Measurements from ENCODE around the gene CLDN22.
"Not testable (repeated sequence)": the region's sequence is repeated elsewhere in the genome, so short reads cannot be mapped to it uniquely, and the experiment has no call there.

Gene CLDN22

GRCh38 chr4:183326387-183326786 is 6.3 kb upstream of the CLDN22 start:
- H3K4me1 ChIP-seq (ENCODE audit: control insufficient read depth, insufficient read depth, low read length); H3K27ac ChIP-seq (ENCODE audit: extremely low read depth, low read depth, low read length); POLR2A ChIA-PET; H3K9me3 ChIP-seq (ENCODE audit: control insufficient read depth, insufficient read depth, low read depth, low read length); H3K36me3 ChIP-seq (ENCODE audit: control insufficient read depth in 2 of 2, insufficient read depth in 1 of 2, low read length in 2 of 2); H3K4me3 ChIP-seq (ENCODE audit: low read depth, low read length); CTCF ChIA-PET: not testable (repeated sequence)
- peak; percentile 88 for TF ChIP-seq SETDB1 (IDR thresholded peaks at IDR 0.05; ENCODE audit: insufficient read length, low read length)

GRCh38 chr4:183324619-183325018 is 4.5 kb upstream of the CLDN22 start:
- H3K4me1 ChIP-seq (ENCODE audit: control insufficient read depth, insufficient read depth, low read length): no peaks in the 10 kb centered on the region
- POLR2A ChIA-PET: no interaction called here
- no peak overlapping the region for H3K27ac ChIP-seq (ENCODE audit: extremely low read depth, low read depth, low read length)
- CTCF ChIA-PET: interaction anchor here (0.9 kb wide), 1 partner anchor 83 kb away, joined by 3 read pairs; no protein-coding TSS in a partner anchor
- H3K4me3 ChIP-seq (ENCODE audit: low read depth, low read length): no peak overlapping the region
- no peaks in the 10 kb centered on the region for H3K36me3 ChIP-seq (ENCODE audit: control insufficient read depth in 2 of 2, insufficient read depth in 1 of 2, low read length in 2 of 2)
- TF ChIP-seq ZNF600 (tag by site-specific recombination; IDR thresholded peaks at IDR 0.05) (no peak), ZNF704 (tag by site-specific recombination; IDR thresholded peaks at IDR 0.05) (no peak), ZNF114 (tag by site-specific recombination; IDR thresholded peaks at IDR 0.05) (no peak), SALL2 (tag by site-specific recombination; IDR thresholded peaks at IDR 0.05; ENCODE audit: borderline replicate concordance) (no peak)
- H3K9me3 ChIP-seq (ENCODE audit: control insufficient read depth, insufficient read depth, low read depth, low read length): no peaks in the 10 kb centered on the region

- POLR2A ChIA-PET; H3K36me3 ChIP-seq (ENCODE audit: control insufficient read depth in 2 of 2, insufficient read depth in 1 of 2, low read length in 2 of 2); H3K4me1 ChIP-seq (ENCODE audit: control insufficient read depth, insufficient read depth, low read length); CTCF ChIA-PET; H3K9me3 ChIP-seq (ENCODE audit: control insufficient read depth, insufficient read depth, low read depth, low read length); H3K27ac ChIP-seq (ENCODE audit: extremely low read depth, low read depth, low read length); H3K4me3 ChIP-seq (ENCODE audit: low read depth, low read length): not testable (repeated sequence)
Observed at GRCh38 chr4:183324056-183324455, 4.0 kb upstream of the CLDN22 start.

- TF ChIP-seq KLF10 (tag by site-specific recombination; IDR thresholded peaks at IDR 0.05) (no peak), ZNF155 (tag by site-specific recombination; IDR thresholded peaks at IDR 0.05) (no peak), GLIS1 (tag by site-specific recombination; IDR thresholded peaks at IDR 0.05) (no peak), ZNF473 (tag by site-specific recombination; IDR thresholded peaks at IDR 0.05) (no peak), ZNF610 (tag by site-specific recombination; IDR thresholded peaks at IDR 0.05; ENCODE audit: borderline replicate concordance) (no peak), ZNF292 (tag by site-specific recombination; IDR thresholded peaks at IDR 0.05; ENCODE audit: borderline replicate concordance, low read depth) (no peak), ZNF341 (tag by site-specific recombination; IDR thresholded peaks at IDR 0.05; ENCODE audit: low read depth) (no peak), RBAK (tag by site-specific recombination; IDR thresholded peaks at IDR 0.05) (no peak), ZNF391 (tag by site-specific recombination; IDR thresholded peaks at IDR 0.05; ENCODE audit: borderline replicate concordance, low read depth) (no peak), ZNF426 (tag by site-specific recombination; IDR thresholded peaks at IDR 0.05) (no peak)
- Histone ChIP-seq H3K4me1 (ENCODE audit: control insufficient read depth, insufficient read depth, low read length) (no peaks in the 10 kb centered on the region), H3K4me3 (ENCODE audit: low read depth, low read length) (no peak overlapping the region), H3K9me3 (ENCODE audit: control insufficient read depth, insufficient read depth, low read depth, low read length) (no peaks in the 10 kb centered on the region), H3K27ac (ENCODE audit: extremely low read depth, low read depth, low read length) (no peak overlapping the region), H3K36me3 (ENCODE audit: control insufficient read depth in 2 of 2, insufficient read depth in 1 of 2, low read length in 2 of 2) (peaks cover 0 to 4% of the 10 kb centered on the region in 2 experiments; a peak in 1 of 3 replicates)
- POLR2A ChIA-PET: no interaction called here
- CTCF ChIA-PET: no interaction called here
Observed at GRCh38 chr4:183323295-183323694, 3.2 kb upstream of the CLDN22 start.

GRCh38 chr4:183322326-183322725 is 2.2 kb upstream of the CLDN22 start, which contains the start of gene CLDN24:
TSS of gene CLDN24 (minus strand) at chr4:183322426. CDS start at chr4:183322426, 0 bp downstream.
- no peak for TF ChIP-seq SCRT1 (tag by site-specific recombination; IDR thresholded peaks at IDR 0.05; ENCODE audit: borderline replicate concordance)
- TF ChIP-seq YY1 (tag by site-specific recombination; IDR thresholded peaks at IDR 0.05): no peak
- TF ChIP-seq ZNF530 (tag by site-specific recombination; IDR thresholded peaks at IDR 0.05; ENCODE audit: low read depth): no peak
- TF ChIP-seq ZNF501 (tag by site-specific recombination; IDR thresholded peaks at IDR 0.05): no peak
- no peak for TF ChIP-seq ZNF580 (tag by site-specific recombination; IDR thresholded peaks at IDR 0.05)
- no peak for TF ChIP-seq ZNF23 (tag by site-specific recombination; IDR thresholded peaks at IDR 0.05; ENCODE audit: borderline replicate concordance)
- no peak for TF ChIP-seq SP3 (tag by site-specific recombination; IDR thresholded peaks at IDR 0.05)
- no peak for TF ChIP-seq MYNN (tag by site-specific recombination; IDR thresholded peaks at IDR 0.05; ENCODE audit: borderline replicate concordance)
- Histone ChIP-seq H3K9me3 (ENCODE audit: control insufficient read depth, insufficient read depth, low read depth, low read length) (no peaks in the 10 kb centered on the region), H3K4me1 (ENCODE audit: control insufficient read depth, insufficient read depth, low read length) (no peaks in the 10 kb centered on the region), H3K27ac (ENCODE audit: extremely low read depth, low read depth, low read length) (no peak within 1 kb of the TSS), H3K4me3 (ENCODE audit: low read depth, low read length) (no peak within 1 kb of the TSS), H3K36me3 (ENCODE audit: control insufficient read depth in 2 of 2, insufficient read depth in 1 of 2, low read length in 2 of 2) (peaks cover 0 to 4% of the 10 kb centered on the region in 2 experiments; a peak in 1 of 3 replicates)
- CTCF ChIA-PET: interaction anchor here (0.5 kb wide), 1 partner anchor 844 kb away, joined by 3 read pairs; no protein-coding TSS in a partner anchor
- POLR2A ChIA-PET: no interaction called here
